GM12872 (cell line): ENCODE measurements around the gene ROBO4.

ENCODE experiments used
- CTCF ChIP-seq: IDR thresholded peaks from 3 replicates; pipeline ENCODE4 v1.5.1; 2011; ENCODE audit warnings: low read depth, mild to moderate bottlenecking, low read length, moderate library complexity; ENCODE audit not compliant: insufficient read depth

ROBO4 gene

GRCh38 chr11:124892146-124892545 is 5.5 kb downstream of the ROBO4 start:
- no peak for TF ChIP-seq CTCF

DNA sequence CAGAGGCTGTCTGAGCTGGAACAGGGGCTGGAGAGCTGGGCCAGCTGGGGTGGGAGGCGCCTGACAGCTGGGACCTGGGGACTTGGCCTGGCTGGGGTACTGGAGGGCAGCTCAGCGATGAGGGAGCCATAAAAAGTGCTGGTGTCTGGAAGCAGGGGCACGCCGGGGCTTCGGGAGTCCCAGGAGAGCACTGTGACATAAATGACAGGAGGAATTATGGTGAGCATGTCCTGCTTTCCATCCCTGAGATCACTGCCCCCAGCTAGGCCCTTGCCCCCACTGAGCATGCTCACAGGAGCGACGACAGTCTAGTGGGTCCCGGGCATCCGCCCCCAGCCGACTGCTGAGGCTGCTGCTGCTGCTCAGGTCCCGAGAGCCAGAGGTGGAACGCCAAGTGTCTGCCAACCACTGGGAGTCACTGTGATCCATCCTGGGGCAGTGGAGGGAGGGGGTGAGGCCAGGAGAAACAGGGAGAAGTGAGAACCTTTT is 6.2 kb downstream of the ROBO4 start:
- TF ChIP-seq CTCF: no peak

GRCh38 chr11:124890683-124891372 is 6.8 kb downstream of the ROBO4 start:
- no peak for TF ChIP-seq CTCF

DNA sequence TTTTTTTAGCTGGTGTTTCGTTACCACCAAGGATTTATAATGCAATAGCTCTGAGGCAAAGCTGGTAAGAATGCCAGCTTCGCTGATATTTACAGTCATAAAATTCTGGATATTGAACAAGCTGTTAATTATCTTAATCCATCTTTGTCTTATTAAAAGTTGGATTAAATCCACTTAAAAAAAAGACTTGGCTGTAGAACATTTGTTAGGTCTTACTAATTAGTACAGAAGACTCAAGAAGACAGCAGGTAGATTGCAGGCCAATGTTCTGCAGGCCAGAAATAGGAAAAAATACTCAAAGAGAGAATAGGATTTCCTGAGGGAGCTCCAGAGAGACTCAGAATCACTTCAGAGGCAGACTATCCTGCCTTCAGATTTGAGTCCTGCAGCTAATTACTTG is 7.5 kb downstream of the ROBO4 start:
- no peak for TF ChIP-seq CTCF

DNA sequence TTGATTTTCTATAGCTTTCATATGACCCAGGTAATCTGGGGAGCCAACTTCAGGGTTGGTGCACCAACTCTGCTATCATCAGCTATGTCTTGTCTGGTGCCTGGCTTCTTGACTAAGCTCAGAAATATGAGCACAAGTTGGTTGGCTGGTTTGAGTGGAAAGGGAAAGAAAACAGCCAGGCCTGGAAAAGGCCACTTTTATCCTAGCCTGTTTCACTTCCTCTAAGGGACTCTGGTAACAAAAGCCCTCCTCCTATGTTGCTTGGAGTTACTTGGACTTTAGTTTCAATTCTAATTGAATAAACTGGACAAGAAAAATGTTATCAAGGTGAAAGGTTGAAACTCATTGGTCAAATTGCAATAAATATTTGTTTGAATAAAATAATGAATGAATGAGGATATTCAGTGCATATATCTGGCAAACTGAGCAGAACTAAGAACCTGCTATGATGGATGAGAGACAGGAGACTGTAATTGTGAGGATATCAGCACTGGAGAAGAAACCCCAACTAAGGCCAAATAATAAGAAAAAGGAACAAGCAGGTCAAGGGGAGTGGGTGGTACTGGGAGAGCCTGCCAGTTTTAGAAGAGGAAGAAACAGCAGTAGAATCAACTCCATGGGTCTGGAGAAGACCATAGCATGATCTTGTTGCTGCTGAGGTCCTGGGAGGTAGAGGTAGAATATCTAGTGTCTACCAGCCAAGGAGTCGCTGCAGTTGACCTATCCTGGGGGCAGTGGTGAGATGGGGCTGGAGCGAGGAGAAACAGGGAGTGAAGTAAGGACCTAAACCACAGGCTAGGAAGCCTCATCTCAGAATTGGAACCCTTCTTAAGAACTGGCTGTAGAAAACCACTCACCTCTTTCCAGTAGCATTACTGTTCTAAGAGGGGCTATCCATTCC is 8.2 kb downstream of the ROBO4 start:
- TF ChIP-seq CTCF: no peak

DNA sequence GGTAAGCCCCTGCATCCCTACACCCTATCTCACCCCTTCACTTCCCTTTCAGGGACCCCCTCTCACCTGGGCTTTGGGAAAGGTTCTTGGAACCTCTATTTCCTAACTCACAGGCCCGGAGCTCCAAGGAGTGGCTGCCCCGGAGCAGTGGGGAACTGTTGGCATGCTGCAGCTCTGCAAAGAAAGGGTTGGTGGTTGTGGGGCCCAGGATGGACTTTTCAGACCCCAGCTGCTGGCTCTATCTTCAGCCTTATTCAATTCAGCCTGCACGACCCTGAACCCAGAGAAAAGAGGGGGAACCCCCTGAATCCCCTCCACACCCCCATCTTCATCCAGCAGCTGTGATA is 10.0 kb downstream of the ROBO4 start:
- TF ChIP-seq CTCF: no peak

DNA sequence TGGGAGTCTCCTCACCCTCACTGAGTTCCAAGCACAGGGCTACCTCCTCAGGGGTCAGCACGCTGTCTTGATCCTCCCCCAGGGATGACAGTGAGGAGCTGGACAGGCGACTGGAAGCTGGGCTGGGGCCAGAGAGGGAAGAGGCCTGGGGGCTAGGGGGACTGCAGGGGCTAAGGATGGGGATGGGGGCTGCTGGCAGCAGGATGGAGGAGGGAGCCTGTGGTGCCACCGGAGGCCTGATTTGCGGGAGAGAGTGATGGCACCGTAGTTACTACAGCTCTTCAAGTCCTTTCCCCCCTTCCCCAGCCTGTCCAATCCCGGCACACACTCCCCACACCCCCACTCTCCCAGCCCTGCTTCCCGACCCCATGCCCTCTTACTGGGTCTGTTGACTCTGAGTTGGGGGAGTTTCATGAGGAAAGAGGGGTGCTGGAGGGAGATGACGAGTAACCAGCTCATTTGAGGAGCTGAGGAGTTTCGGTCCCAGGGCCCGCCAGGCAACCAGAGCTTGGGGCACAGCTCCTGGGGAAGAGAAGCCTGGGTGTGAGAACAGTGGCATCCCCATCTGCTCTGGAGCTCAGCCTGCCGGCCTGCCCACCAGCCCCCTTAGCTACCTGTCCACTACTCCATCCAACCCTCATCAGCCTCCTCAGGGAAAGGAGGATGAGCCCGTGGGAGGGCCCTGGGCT is 10.5 kb downstream of the ROBO4 start:
- TF ChIP-seq CTCF: no peak
